ENCODE data around the gene FRRS1.

Gene FRRS1

GRCh38 chr1:99681583-99681982 lies 84.9 kb downstream of the FRRS1 start:
- WGBS (ENCODE audit: insufficient coverage): 95% methylated on average over 3 of the region's 3 CpGs
- no peak for DNase-seq
- ChIA-PET CTCF (interaction anchor here (1.6 kb wide), 1 partner anchor 10 kb away, joined by 5 read pairs; no protein-coding TSS in a partner anchor), POLR2A (no interaction called here)
- no peak overlapping the region for H3K4me3 ChIP-seq (ENCODE audit: control insufficient read depth in 1 of 7, extremely low read depth in 1 of 7, insufficient read depth in 4 of 7, low read depth in 2 of 7, low read length in 6 of 7)
- no peak overlapping the region for H3K27ac ChIP-seq (ENCODE audit: insufficient read depth in 1 of 2, low read depth in 1 of 2, low read length in 2 of 2, poor library complexity in 1 of 2, severe bottlenecking in 2 of 2)
- H3K36me3 ChIP-seq (ENCODE audit: control insufficient read depth in 4 of 4, insufficient read depth in 4 of 4, low read length in 3 of 4): no peaks in the 10 kb centered on the region
- H3K9me3 ChIP-seq (ENCODE audit: control extremely low read depth in 1 of 5, control insufficient read depth in 4 of 5, insufficient read depth in 2 of 5, low read depth in 1 of 5, low read length in 4 of 5): no peaks in the 10 kb centered on the region
- no peaks in the 10 kb centered on the region for H3K4me1 ChIP-seq (ENCODE audit: control extremely low read depth in 1 of 4, control insufficient read depth in 4 of 4, insufficient read depth in 4 of 4, low read length in 3 of 4)
- H3K27me3 ChIP-seq (replicated peaks in 2 of 5; ENCODE audit: control insufficient read depth in 4 of 5, insufficient read depth in 5 of 5, low read length in 4 of 5): no peaks in the 10 kb centered on the region

GRCh38 chr1:99680270-99680669 lies 86.2 kb downstream of the FRRS1 start:
- Histone ChIP-seq H3K27me3 (replicated peaks in 2 of 5; ENCODE audit: control insufficient read depth in 4 of 5, insufficient read depth in 5 of 5, low read length in 4 of 5) (no peaks in the 10 kb centered on the region), H3K4me1 (ENCODE audit: control extremely low read depth in 1 of 4, control insufficient read depth in 4 of 4, insufficient read depth in 4 of 4, low read length in 3 of 4) (no peaks in the 10 kb centered on the region), H3K9me3 (ENCODE audit: control extremely low read depth in 1 of 5, control insufficient read depth in 4 of 5, insufficient read depth in 2 of 5, low read depth in 1 of 5, low read length in 4 of 5) (no peaks in the 10 kb centered on the region), H3K27ac (ENCODE audit: insufficient read depth in 1 of 2, low read depth in 1 of 2, low read length in 2 of 2, poor library complexity in 1 of 2, severe bottlenecking in 2 of 2) (no peak overlapping the region), H3K36me3 (ENCODE audit: control insufficient read depth in 4 of 4, insufficient read depth in 4 of 4, low read length in 3 of 4) (no peaks in the 10 kb centered on the region), H3K4me3 (ENCODE audit: control insufficient read depth in 1 of 7, extremely low read depth in 1 of 7, insufficient read depth in 4 of 7, low read depth in 2 of 7, low read length in 6 of 7) (no peak overlapping the region)
- DNase-seq: no peak
- no CpG with 5 or more reads among the region's 1 CpG for WGBS (ENCODE audit: insufficient coverage)
- POLR2A ChIA-PET: no interaction called here
- CTCF ChIA-PET: interaction anchor here (1.0 to 1.2 kb wide), 2 partner anchors 9 to 32 kb away, joined by 3 to 4 read pairs; no protein-coding TSS in a partner anchor

GRCh38 chr1:99677416-99677815 lies 89.0 kb downstream of the FRRS1 start:
- H3K27ac ChIP-seq (ENCODE audit: insufficient read depth in 1 of 2, low read depth in 1 of 2, low read length in 2 of 2, poor library complexity in 1 of 2, severe bottlenecking in 2 of 2): no peak overlapping the region
- ChIA-PET CTCF (no interaction called here), POLR2A (no interaction called here)
- no peaks in the 10 kb centered on the region for H3K36me3 ChIP-seq (ENCODE audit: control insufficient read depth in 4 of 4, insufficient read depth in 4 of 4, low read length in 3 of 4)
- no peak overlapping the region for H3K4me3 ChIP-seq (ENCODE audit: control insufficient read depth in 1 of 7, extremely low read depth in 1 of 7, insufficient read depth in 4 of 7, low read depth in 2 of 7, low read length in 6 of 7)
- peaks cover 0 to under 1% (median 0%) of the 10 kb centered on the region in 5 experiments for H3K27me3 ChIP-seq (replicated peaks in 2 of 5; ENCODE audit: control insufficient read depth in 4 of 5, insufficient read depth in 5 of 5, low read length in 4 of 5)
- DNase-seq: no peak
- H3K9me3 ChIP-seq (ENCODE audit: control extremely low read depth in 1 of 5, control insufficient read depth in 4 of 5, insufficient read depth in 2 of 5, low read depth in 1 of 5, low read length in 4 of 5): no peaks in the 10 kb centered on the region
- WGBS (ENCODE audit: insufficient coverage): no CpG with 5 or more reads among the region's 2 CpGs
- no peaks in the 10 kb centered on the region for H3K4me1 ChIP-seq (ENCODE audit: control extremely low read depth in 1 of 4, control insufficient read depth in 4 of 4, insufficient read depth in 4 of 4, low read length in 3 of 4)

GRCh38 chr1:99676876-99677275 lies 89.6 kb downstream of the FRRS1 start:
- Histone ChIP-seq H3K27me3 (replicated peaks in 2 of 5; ENCODE audit: control insufficient read depth in 4 of 5, insufficient read depth in 5 of 5, low read length in 4 of 5) (peaks cover 0 to 3% (median 0%) of the 10 kb centered on the region in 5 experiments), H3K9me3 (ENCODE audit: control extremely low read depth in 1 of 5, control insufficient read depth in 4 of 5, insufficient read depth in 2 of 5, low read depth in 1 of 5, low read length in 4 of 5) (no peaks in the 10 kb centered on the region), H3K4me3 (ENCODE audit: control insufficient read depth in 1 of 7, extremely low read depth in 1 of 7, insufficient read depth in 4 of 7, low read depth in 2 of 7, low read length in 6 of 7) (no peak overlapping the region), H3K4me1 (ENCODE audit: control extremely low read depth in 1 of 4, control insufficient read depth in 4 of 4, insufficient read depth in 4 of 4, low read length in 3 of 4) (no peaks in the 10 kb centered on the region), H3K36me3 (ENCODE audit: control insufficient read depth in 4 of 4, insufficient read depth in 4 of 4, low read length in 3 of 4) (no peaks in the 10 kb centered on the region), H3K27ac (ENCODE audit: insufficient read depth in 1 of 2, low read depth in 1 of 2, low read length in 2 of 2, poor library complexity in 1 of 2, severe bottlenecking in 2 of 2) (no peak overlapping the region)
- CTCF ChIA-PET: no interaction called here
- POLR2A ChIA-PET: no interaction called here
- no peak for DNase-seq

- no CpG with 5 or more reads among the region's 1 CpG for WGBS (ENCODE audit: insufficient coverage)
- Histone ChIP-seq H3K27me3 (replicated peaks in 2 of 5; ENCODE audit: control insufficient read depth in 4 of 5, insufficient read depth in 5 of 5, low read length in 4 of 5) (peaks cover 0 to 3% (median 0%) of the 10 kb centered on the region in 5 experiments), H3K9me3 (ENCODE audit: control extremely low read depth in 1 of 5, control insufficient read depth in 4 of 5, insufficient read depth in 2 of 5, low read depth in 1 of 5, low read length in 4 of 5) (no peaks in the 10 kb centered on the region), H3K4me1 (ENCODE audit: control extremely low read depth in 1 of 4, control insufficient read depth in 4 of 4, insufficient read depth in 4 of 4, low read length in 3 of 4) (no peaks in the 10 kb centered on the region), H3K4me3 (ENCODE audit: control insufficient read depth in 1 of 7, extremely low read depth in 1 of 7, insufficient read depth in 4 of 7, low read depth in 2 of 7, low read length in 6 of 7) (no peak overlapping the region), H3K36me3 (ENCODE audit: control insufficient read depth in 4 of 4, insufficient read depth in 4 of 4, low read length in 3 of 4) (no peaks in the 10 kb centered on the region), H3K27ac (ENCODE audit: insufficient read depth in 1 of 2, low read depth in 1 of 2, low read length in 2 of 2, poor library complexity in 1 of 2, severe bottlenecking in 2 of 2) (no peak overlapping the region)
- DNase-seq: no peak
- ChIA-PET CTCF (interaction anchor here (2.8 kb wide), 1 partner anchor 9 kb away, joined by 7 read pairs; no protein-coding TSS in a partner anchor), POLR2A (no interaction called here)
Measured at GRCh38 chr1:99675994-99676393, 90.4 kb downstream of the FRRS1 start.

- Histone ChIP-seq H3K36me3 (ENCODE audit: control insufficient read depth in 4 of 4, insufficient read depth in 4 of 4, low read length in 3 of 4) (no peaks in the 10 kb centered on the region), H3K4me1 (ENCODE audit: control extremely low read depth in 1 of 4, control insufficient read depth in 4 of 4, insufficient read depth in 4 of 4, low read length in 3 of 4) (no peaks in the 10 kb centered on the region), H3K4me3 (ENCODE audit: control insufficient read depth in 1 of 7, extremely low read depth in 1 of 7, insufficient read depth in 4 of 7, low read depth in 2 of 7, low read length in 6 of 7) (no peak overlapping the region), H3K27ac (ENCODE audit: insufficient read depth in 1 of 2, low read depth in 1 of 2, low read length in 2 of 2, poor library complexity in 1 of 2, severe bottlenecking in 2 of 2) (no peak overlapping the region), H3K9me3 (ENCODE audit: control extremely low read depth in 1 of 5, control insufficient read depth in 4 of 5, insufficient read depth in 2 of 5, low read depth in 1 of 5, low read length in 4 of 5) (no peaks in the 10 kb centered on the region), H3K27me3 (replicated peaks in 2 of 5; ENCODE audit: control insufficient read depth in 4 of 5, insufficient read depth in 5 of 5, low read length in 4 of 5) (peaks cover 0 to 3% (median 0%) of the 10 kb centered on the region in 5 experiments)
- ChIA-PET POLR2A (no interaction called here), CTCF (interaction anchor here (2.8 kb wide), 1 partner anchor 10 kb away, joined by 7 read pairs; no protein-coding TSS in a partner anchor)
- no peak for DNase-seq
Measured at GRCh38 chr1:99675292-99675691, 91.1 kb downstream of the FRRS1 start.

GRCh38 chr1:99674115-99675064 lies 92.0 kb downstream of the FRRS1 start:
- 100% methylated on average over 3 of the region's 6 CpGs for WGBS (ENCODE audit: insufficient coverage)
- DNase-seq: no peak
- no peak overlapping the region for H3K4me3 ChIP-seq (ENCODE audit: control insufficient read depth in 1 of 7, extremely low read depth in 1 of 7, insufficient read depth in 4 of 7, low read depth in 2 of 7, low read length in 6 of 7)

More at GRCh38 chr1:99674115-99675064, 92.0 kb downstream of the FRRS1 start:
- ChIA-PET POLR2A (interaction anchor here (0.6 kb wide), 1 partner anchor 143 kb away, joined by 3 read pairs; no protein-coding TSS in a partner anchor), CTCF (interaction anchor here (2.8 kb wide), 1 partner anchor 11 kb away, joined by 7 read pairs; no protein-coding TSS in a partner anchor)
- H3K27ac ChIP-seq (ENCODE audit: insufficient read depth in 1 of 2, low read depth in 1 of 2, low read length in 2 of 2, poor library complexity in 1 of 2, severe bottlenecking in 2 of 2): no peak overlapping the region
- peaks cover 0 to 3% (median 0%) of the 10 kb centered on the region in 5 experiments for H3K27me3 ChIP-seq (replicated peaks in 2 of 5; ENCODE audit: control insufficient read depth in 4 of 5, insufficient read depth in 5 of 5, low read length in 4 of 5)
- H3K9me3 ChIP-seq (ENCODE audit: control extremely low read depth in 1 of 5, control insufficient read depth in 4 of 5, insufficient read depth in 2 of 5, low read depth in 1 of 5, low read length in 4 of 5): no peaks in the 10 kb centered on the region
- H3K4me1 ChIP-seq (ENCODE audit: control extremely low read depth in 1 of 4, control insufficient read depth in 4 of 4, insufficient read depth in 4 of 4, low read length in 3 of 4): no peaks in the 10 kb centered on the region
- no peaks in the 10 kb centered on the region for H3K36me3 ChIP-seq (ENCODE audit: control insufficient read depth in 4 of 4, insufficient read depth in 4 of 4, low read length in 3 of 4)
